IMR-90 (cell line): ENCODE measurements around the gene SCRN2.

Experiments
- CEBPB ChIP-seq: IDR thresholded peaks from 2 replicates; pipeline ENCODE4 v1.6.1; 2012; ENCODE audit warnings: low read depth, low read length, improper control_type of control experiment
- MAFK ChIP-seq: IDR thresholded peaks from 2 replicates; pipeline ENCODE4 v1.6.1; 2012; ENCODE audit warnings: low read depth, low read length, improper control_type of control experiment
- POLR2A ChIP-seq: IDR thresholded peaks from 2 replicates; pipeline ENCODE4 v1.6.1; 2012; ENCODE audit warnings: mild to moderate bottlenecking, low read depth, low read length
- TF ChIP-seq, protein P1 (sequence below): conservative IDR thresholded peaks from 2 replicates; pipeline ENCODE4 v1.5.1; 2012; ENCODE audit warnings: mild to moderate bottlenecking, low read depth, low read length, improper control_type of control experiment
- TF ChIP-seq, protein P2 (sequence below): fragments of 150-350 bp; IDR thresholded peaks from 2 replicates; pipeline ENCODE4 v1.6.1; 2017; ENCODE audit warnings: mild to moderate bottlenecking, antibody characterized with exemption, low read length, low read depth

DNA sequence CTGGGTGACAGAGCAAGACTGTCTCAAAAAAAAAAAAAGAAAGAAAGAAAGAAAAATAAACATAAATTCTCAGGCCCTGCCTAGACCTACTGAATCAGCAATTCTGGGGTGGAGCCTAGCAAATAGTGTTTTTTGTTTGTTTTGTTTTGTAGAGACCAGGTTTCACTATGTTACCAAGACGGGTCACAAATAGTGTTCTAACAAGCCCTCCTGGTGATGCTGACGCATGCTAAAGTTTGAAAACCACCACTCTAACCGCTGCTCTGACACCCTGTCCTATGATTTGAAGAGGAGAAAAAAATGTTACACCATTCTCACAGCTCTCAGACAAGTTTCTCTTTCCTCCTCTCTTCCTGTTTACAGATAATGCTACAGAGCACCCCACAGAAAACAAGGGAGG is 11.2 kb downstream of the SCRN2 start:
- TF ChIP-seq CEBPB, result no peak
- TF ChIP-seq POLR2A, result no peak
- peak; percentile 47 for TF ChIP-seq MAFK
- TF ChIP-seq, protein P1, sequence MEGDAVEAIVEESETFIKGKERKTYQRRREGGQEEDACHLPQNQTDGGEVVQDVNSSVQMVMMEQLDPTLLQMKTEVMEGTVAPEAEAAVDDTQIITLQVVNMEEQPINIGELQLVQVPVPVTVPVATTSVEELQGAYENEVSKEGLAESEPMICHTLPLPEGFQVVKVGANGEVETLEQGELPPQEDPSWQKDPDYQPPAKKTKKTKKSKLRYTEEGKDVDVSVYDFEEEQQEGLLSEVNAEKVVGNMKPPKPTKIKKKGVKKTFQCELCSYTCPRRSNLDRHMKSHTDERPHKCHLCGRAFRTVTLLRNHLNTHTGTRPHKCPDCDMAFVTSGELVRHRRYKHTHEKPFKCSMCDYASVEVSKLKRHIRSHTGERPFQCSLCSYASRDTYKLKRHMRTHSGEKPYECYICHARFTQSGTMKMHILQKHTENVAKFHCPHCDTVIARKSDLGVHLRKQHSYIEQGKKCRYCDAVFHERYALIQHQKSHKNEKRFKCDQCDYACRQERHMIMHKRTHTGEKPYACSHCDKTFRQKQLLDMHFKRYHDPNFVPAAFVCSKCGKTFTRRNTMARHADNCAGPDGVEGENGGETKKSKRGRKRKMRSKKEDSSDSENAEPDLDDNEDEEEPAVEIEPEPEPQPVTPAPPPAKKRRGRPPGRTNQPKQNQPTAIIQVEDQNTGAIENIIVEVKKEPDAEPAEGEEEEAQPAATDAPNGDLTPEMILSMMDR, result no peak
- TF ChIP-seq, protein P2, sequence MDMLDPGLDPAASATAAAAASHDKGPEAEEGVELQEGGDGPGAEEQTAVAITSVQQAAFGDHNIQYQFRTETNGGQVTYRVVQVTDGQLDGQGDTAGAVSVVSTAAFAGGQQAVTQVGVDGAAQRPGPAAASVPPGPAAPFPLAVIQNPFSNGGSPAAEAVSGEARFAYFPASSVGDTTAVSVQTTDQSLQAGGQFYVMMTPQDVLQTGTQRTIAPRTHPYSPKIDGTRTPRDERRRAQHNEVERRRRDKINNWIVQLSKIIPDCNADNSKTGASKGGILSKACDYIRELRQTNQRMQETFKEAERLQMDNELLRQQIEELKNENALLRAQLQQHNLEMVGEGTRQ, result no peak
